GM19023 (cell line): Measurements from ENCODE around the gene WDPCP.
"Not testable (repeated sequence)": the region's sequence is repeated elsewhere in the genome, so short reads cannot be mapped to it uniquely, and the experiment has no call there.

ENCODE experiments used
- ATAC-seq: cut with Tn5 transposase; IDR thresholded peaks from one replicate; pipeline ENCODE4 v1.9.1; 2021; ENCODE audit warnings: mild to moderate bottlenecking, moderate library complexity; ENCODE audit not compliant: unreplicated experiment

WDPCP gene

GRCh38 chr2:63469313-63469712 is 119.0 kb downstream of the WDPCP start:
- ATAC-seq, result not testable (repeated sequence)

- no peak for ATAC-seq
Measured at GRCh38 chr2:63465633-63466032, 122.6 kb downstream of the WDPCP start.

GRCh38 chr2:63463142-63463541 is 125.1 kb downstream of the WDPCP start:
- ATAC-seq, result no peak

DNA sequence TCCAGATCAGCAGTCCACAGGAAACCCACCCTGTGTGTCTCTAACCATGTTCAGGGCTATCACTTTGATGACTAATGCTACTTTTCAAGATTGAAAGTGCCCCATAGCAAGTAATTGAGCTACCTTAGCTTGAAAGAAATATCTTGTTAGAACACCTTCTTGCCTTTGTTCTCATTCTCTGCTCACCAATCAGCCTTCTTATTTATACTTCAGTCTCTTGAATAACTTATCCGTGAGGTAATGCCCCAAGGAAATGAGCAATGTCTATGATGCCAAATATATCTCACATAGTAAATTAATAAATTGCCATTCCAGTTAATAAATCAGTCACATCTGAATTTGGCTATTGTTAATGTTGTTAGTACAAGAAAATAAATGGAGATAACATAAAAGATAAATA is 141.6 kb downstream of the WDPCP start:
- no peak for ATAC-seq

DNA sequence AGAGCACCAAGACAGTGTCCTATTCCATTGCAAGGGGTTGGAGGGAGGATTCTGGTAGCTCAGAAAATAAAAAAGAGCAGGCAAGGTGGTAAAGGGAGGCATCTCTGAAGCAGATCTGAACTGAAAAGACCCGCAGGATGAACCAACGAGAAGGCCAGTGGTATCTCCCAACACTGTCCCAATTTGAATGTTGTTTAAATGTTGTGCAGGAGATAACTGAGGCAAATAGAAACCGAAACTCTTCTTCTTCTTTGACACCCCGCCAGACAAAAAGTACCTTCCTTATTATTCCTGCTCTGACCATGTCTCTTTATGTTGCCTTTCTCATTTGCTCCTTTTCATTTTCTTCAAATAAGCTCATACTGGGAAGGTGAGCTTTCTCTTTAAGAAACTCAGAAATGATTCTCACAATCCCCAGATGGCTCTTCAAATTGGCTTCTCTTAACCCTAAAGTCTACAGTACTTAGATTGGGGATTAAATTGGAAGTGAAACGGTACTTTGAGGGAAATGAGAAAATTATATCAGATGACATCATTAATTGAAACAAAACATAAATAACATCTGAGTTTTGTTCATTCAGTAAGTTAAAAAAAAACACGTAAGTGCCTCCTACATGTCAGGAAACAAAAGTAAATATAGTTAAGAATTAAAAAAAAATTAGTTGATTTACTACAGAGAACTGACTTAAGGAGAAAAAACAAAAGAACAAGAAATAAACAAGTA is 143.6 kb downstream of the WDPCP start:
- no peak for ATAC-seq

GRCh38 chr2:63440612-63441011 is 147.7 kb downstream of the WDPCP start:
- no peak for ATAC-seq

- no peak for ATAC-seq
Measured at GRCh38 chr2:63438181-63438580, 150.1 kb downstream of the WDPCP start.

DNA sequence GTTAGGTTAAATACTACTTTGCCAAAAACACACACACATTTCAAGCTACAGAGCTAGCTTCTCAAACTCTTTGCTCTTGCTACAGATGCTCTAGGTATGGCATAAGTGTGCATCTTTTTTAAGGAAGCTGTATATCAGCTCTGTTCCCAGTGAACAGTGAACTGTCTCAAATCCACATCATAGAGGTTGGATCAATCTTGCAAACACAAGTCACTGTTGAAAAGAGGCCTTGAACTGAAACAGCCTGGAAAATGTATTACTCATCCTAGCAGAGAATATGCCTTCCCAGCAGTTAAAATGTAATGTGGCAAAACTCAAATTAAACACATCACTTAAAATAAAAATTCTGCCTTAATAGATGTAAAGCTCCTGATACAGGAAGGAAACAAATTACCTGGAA is 151.8 kb downstream of the WDPCP start:
- ATAC-seq, result no peak

GRCh38 chr2:63435070-63435469 is 153.2 kb downstream of the WDPCP start:
- no peak for ATAC-seq

- ATAC-seq, result no peak
Measured at GRCh38 chr2:63434024-63435001, 154.0 kb downstream of the WDPCP start.

GRCh38 chr2:63432373-63432772 is 155.9 kb downstream of the WDPCP start:
- ATAC-seq, result no peak

GRCh38 chr2:63425606-63426005 is 162.7 kb downstream of the WDPCP start:
- ATAC-seq, result no peak

DNA sequence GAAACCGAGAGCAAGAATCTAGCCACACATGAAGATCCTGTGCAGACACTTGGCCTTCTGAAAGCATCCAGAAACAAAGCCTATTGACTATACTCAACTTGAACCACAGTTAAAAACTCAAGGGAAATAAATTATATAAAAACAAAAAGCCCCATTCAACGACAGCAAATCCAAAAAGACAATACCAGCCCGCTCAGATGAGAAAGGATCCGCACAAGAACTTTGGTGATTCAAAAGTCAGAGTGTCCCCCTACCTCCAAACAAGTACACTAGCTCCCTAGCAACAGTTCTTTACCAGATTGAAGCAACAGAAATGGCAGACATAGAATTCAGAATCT is 163.2 kb downstream of the WDPCP start:
- no peak for ATAC-seq

DNA sequence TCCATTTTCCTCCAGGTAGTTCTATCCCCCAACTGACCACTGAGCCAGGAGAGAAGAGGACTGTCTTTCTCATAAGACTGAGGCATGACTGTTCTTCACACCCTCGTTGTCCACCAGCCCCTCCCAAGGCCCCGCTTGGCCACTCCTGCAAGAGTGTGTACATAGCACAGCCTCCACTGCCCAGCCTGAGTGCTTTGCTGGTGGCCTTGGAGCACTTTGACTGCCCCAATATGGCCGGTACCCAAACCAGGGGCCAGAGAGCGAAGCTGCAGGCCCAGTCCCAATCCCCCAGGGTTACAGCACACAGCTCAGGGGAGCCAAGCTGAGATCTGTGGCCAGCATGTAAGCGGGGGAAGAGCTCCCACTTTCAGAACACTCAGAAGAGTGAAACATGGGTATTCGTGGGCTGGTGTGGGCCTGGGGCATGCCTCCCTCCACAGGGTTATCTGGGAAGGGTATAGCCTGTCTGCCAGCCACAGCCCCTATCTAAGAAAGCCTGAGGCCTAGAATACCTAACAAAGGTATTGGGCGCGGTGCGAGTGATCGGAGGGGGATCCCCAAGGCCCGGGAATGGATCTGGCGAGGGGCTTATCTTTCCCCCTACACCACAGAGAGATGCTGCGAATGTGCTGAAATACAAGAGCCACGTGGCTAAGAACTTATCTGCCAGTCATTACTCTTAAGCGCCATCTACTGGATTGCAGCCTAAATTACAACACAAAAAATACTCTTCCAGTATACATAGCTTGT is 163.8 kb downstream of the WDPCP start:
- ATAC-seq, result peak; percentile 70

DNA sequence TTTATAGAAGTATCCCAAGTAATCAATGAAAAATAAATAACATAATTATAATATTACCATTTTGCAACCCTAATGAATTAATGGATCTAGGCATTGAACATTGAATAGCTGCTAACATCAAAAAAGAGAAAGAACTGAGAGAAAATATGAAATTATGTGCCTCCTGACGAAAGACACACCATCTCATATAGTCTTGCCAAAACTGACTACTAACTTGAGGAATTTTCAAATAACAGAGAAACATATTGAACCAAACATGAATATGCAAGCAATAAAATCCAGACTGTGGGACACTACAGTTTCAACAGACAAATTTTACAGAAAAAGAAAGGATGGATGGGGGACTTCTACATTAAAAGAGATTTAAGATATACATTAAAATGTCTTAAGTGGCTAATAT is 165.7 kb downstream of the WDPCP start:
- ATAC-seq, result no peak

DNA sequence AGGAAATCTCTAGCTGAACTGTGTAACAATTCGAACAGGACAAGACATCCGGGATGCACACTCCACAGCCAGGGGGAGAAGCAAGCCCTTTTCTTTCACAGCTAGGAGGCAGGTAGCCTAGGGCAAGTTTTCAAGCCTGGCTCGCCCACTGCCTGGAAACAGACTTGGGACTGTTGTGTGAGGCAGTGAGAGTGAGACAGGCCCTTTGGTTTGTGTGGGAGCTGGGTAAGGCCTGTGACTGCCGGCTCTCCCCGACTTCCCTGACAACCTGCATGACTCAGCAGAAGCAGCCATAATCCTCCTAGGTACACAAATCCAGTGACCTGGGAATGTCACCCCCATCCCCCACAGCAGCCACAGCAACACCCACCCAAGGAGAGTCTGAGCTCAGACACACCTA is 179.7 kb downstream of the WDPCP start:
- ATAC-seq, result no peak

DNA sequence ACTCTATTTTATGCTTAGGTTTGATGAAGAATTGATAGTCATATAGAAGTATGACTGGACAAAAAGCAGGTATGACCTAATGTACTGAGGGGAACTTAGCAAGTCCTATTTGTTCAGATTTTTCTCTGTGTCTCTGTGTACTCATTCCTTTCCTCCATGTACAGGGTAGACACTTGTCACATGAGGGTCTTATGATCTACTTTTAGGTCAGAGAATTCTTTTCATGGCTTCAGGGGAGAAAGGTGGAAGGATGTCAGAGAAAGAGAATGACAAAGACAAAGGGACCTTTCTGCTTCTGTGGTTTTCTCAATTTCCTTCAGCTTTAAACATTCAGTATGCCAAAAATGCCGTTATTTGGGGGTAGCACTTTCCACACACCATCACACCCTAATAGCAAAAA is 181.6 kb downstream of the WDPCP start:
- ATAC-seq, result no peak

DNA sequence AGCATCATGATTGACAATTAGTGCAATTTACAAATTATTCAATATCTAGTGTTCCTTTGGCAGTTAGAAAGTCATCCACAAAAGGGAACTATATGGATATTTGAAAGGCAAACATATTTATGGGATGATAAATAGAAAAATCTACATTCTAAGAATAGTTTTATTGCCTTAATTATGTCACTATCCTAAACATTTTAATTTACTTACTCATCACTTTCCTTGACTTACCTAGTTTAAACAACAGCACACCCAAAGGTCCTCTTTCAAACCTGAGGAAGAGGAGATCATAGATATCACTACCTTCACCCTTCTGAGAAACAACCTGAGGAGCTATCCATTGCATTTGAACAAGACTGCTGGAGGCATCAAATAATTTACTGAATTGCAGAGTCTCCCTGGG is 184.5 kb downstream of the WDPCP start:
- no peak for ATAC-seq

DNA sequence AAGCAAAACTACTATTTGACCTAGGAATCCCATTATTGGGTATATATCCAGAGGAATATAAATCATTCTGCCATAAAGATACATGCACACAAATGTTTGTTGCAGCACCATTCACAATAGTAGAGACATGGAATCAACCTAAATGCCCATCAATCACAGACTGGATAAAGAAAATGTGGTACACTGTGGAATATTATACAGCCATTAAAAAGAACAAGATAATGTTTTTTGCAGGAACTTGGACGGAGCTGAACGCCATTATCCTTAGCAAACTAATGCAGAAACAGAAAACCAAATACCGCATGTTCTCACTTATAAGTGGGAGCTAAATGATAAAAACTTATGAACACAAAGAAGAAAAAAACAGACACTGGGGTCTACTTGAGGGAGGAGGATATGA is 185.4 kb downstream of the WDPCP start:
- ATAC-seq, result not testable (repeated sequence)

DNA sequence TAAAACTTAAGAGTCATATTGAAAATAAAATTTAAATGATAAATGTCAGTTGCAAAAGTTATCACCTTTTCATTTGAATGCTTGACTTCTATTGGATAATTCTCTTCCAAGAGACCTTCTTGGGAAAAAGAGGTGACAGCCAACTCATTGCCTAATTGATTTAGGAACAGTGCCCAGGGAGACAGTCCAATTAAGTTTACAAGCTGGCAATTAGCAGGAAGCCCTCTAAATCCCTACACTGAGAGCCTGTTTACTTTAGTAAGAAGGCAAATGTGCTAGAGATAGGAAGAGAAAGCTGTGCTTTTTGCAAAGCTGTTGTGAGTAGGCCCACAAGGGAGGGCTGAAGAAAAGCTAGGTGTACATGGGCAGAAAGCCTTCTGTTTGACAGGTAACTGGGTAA is 189.1 kb downstream of the WDPCP start:
- ATAC-seq, result no peak

- ATAC-seq, result no peak
Measured at GRCh38 chr2:63379451-63379850, 208.8 kb downstream of the WDPCP start.
